SH-SY5Y (cell line): ENCODE results near the gene AK5.

ENCODE experiments used
- GATA2 ChIP-seq: IDR thresholded peaks from 2 replicates; pipeline ENCODE4 v1.6.1; 2011; ENCODE audit warnings: mild to moderate bottlenecking, low read depth, low read length
- GATA3 ChIP-seq: IDR thresholded peaks from 2 replicates; pipeline ENCODE4 v1.6.1; 2011; ENCODE audit warnings: low read depth, mild to moderate bottlenecking, low read length, moderate library complexity

DNA sequence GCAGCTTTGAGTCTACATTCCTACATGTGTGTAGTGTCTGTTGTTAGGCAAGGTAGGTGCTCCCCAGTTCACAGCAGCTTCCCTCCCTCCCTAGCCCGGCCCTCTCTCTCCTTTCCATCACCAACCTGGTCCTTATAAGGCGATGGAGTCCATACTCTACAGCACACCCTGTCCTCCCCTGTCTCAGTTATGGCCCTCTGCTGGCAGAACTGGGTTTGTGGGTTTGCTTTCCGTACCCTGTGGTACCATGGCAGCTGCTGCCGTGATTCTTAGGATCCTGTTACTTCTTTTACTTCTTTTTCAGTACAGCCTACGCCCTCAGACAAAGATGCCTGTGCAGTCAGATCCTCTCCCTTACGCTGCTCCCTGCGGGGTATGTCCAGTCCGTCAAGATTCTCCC is 31.7 kb downstream of the AK5 start:
- no peak for TF ChIP-seq GATA3
- TF ChIP-seq GATA2 = no peak
